Mesendoderm (in vitro differentiated cells): Measurements from ENCODE around the gene KRT71.

Source experiments
- DNase-seq: peaks from one replicate; pipeline ENCODE4 v3.0.0; 2013
- H2AK5ac ChIP-seq: 2 replicates; pipeline ENCODE4 v1.6.1; 2013; ENCODE audit warnings: low read length, inconsistent platforms
- H2BK120ac ChIP-seq: 2 replicates; pipeline ENCODE4 v1.6.1; 2013; ENCODE audit warnings: low read depth, mild to moderate bottlenecking, low read length, moderate library complexity, mixed read lengths
- H2BK15ac ChIP-seq: replicated peaks from 2 replicates; pipeline ENCODE4 v1.6.1; 2013; ENCODE audit warnings: low read depth, mild to moderate bottlenecking, moderate library complexity
- H2BK5ac ChIP-seq: 2 replicates; pipeline ENCODE4 v1.6.1; 2013; ENCODE audit warnings: low read length, inconsistent platforms
- H3K18ac ChIP-seq: 2 replicates; pipeline ENCODE4 v1.6.1; 2013; ENCODE audit warnings: mild to moderate bottlenecking, low read length, mixed read lengths
- H3K23ac ChIP-seq: one replicate; pipeline ENCODE4 v1.6.1; 2013; ENCODE audit warnings: low read length
- H3K27ac ChIP-seq: 2 replicates; pipeline ENCODE4 v1.5.1; 2013; ENCODE audit warnings: low read depth, mild to moderate bottlenecking, inconsistent platforms, low read length, moderate library complexity
- H3K27me3 ChIP-seq: 2 replicates; pipeline ENCODE4 v1.6.1; 2013; ENCODE audit warnings: low read length, control low read depth, mild to moderate bottlenecking, inconsistent platforms; ENCODE audit not compliant: insufficient read depth, poor library complexity
- H3K36me3 ChIP-seq: 2 replicates; pipeline ENCODE4 v1.6.1; 2013; ENCODE audit warnings: low read length, inconsistent platforms; ENCODE audit not compliant: control insufficient read depth, insufficient read depth
- H3K4ac ChIP-seq: one replicate; pipeline ENCODE4 v1.6.1; 2013; ENCODE audit warnings: low read depth, mild to moderate bottlenecking, low read length, moderate library complexity
- H3K4me1 ChIP-seq: 2 replicates; pipeline ENCODE4 v1.6.1; 2013; ENCODE audit warnings: low read depth, low read length, inconsistent platforms; ENCODE audit not compliant: control insufficient read depth
- H3K4me2 ChIP-seq: 2 replicates; pipeline ENCODE4 v1.6.1; 2013; ENCODE audit warnings: low read length
- H3K4me3 ChIP-seq: 2 replicates; pipeline ENCODE4 v1.5.1; 2013; ENCODE audit warnings: mild to moderate bottlenecking, low read length
- H3K56ac ChIP-seq: one replicate; pipeline ENCODE4 v1.6.1; 2013; ENCODE audit warnings: low read length
- H3K79me1 ChIP-seq: 2 replicates; pipeline ENCODE4 v1.6.1; 2013; ENCODE audit warnings: low read length, inconsistent platforms
- H3K79me2 ChIP-seq: 2 replicates; pipeline ENCODE4 v1.6.1; 2013; ENCODE audit warnings: mild to moderate bottlenecking, low read length; ENCODE audit not compliant: control insufficient read depth, insufficient read depth
- H3K9ac ChIP-seq: 2 replicates; pipeline ENCODE4 v1.6.1; 2013; ENCODE audit warnings: low read length, inconsistent platforms
- H4K5ac ChIP-seq: one replicate; pipeline ENCODE4 v1.6.1; 2013; ENCODE audit warnings: low read length
- H4K8ac ChIP-seq: one replicate; pipeline ENCODE4 v1.6.1; 2013; ENCODE audit warnings: low read depth, mild to moderate bottlenecking, control low read depth, low read length, moderate library complexity
- WGBS: extraction: QIAGEN DNeasy Blood & Tissue Kit; methylation state at CpG from one replicate; pipeline ENCODE4 v1.1.7; 2013; ENCODE audit warnings: low lambda C conversion rate, missing lambda C conversion rate; ENCODE audit not compliant: insufficient coverage; ENCODE audit errors: extremely low coverage; 5-methylcytosine and 5-hydroxymethylcytosine counted together

The KRT71 gene

GRCh38 chr12:52585066-52585465 is 32.1 kb upstream of the KRT71 start:
- Histone ChIP-seq H3K4me2 (no peak overlapping the region), H3K23ac (no peak overlapping the region), H3K4me1 (peaks cover 5% of the 10 kb centered on the region), H3K4me3 (no peak overlapping the region), H3K36me3 (no peaks in the 10 kb centered on the region), H3K4ac (no peak overlapping the region), H2BK5ac (no peak overlapping the region), H4K8ac (no peak overlapping the region), H3K18ac (no peak overlapping the region), H3K27me3 (no peaks in the 10 kb centered on the region), H3K27ac (no peak overlapping the region), H4K5ac (no peak overlapping the region), H3K79me1 (no peaks in the 10 kb centered on the region), H3K79me2 (no peaks in the 10 kb centered on the region), H2BK15ac (no peak overlapping the region), H3K9ac (no peak overlapping the region), H3K56ac (no peak overlapping the region), H2AK5ac (no peak overlapping the region), H2BK120ac (no peak overlapping the region)
- no CpG with 5 or more reads among the region's 3 CpGs for WGBS
- DNase-seq = no peak

- no peak for DNase-seq
- no peaks in the 10 kb centered on the region for H3K27me3 ChIP-seq
- no peak overlapping the region for H3K18ac ChIP-seq
- H2AK5ac ChIP-seq = no peak overlapping the region
- no peak overlapping the region for H2BK15ac ChIP-seq
- no peaks in the 10 kb centered on the region for H3K79me2 ChIP-seq
- H2BK5ac ChIP-seq = no peak overlapping the region
- H3K79me1 ChIP-seq = no peaks in the 10 kb centered on the region
- no peak overlapping the region for H3K56ac ChIP-seq
- no peak overlapping the region for H3K9ac ChIP-seq
- no peak overlapping the region for H3K4ac ChIP-seq
- no peak overlapping the region for H3K23ac ChIP-seq
- H2BK120ac ChIP-seq = no peak overlapping the region
- H4K5ac ChIP-seq = no peak overlapping the region
- H3K4me2 ChIP-seq = no peak overlapping the region
- H4K8ac ChIP-seq = no peak overlapping the region
- no peaks in the 10 kb centered on the region for H3K36me3 ChIP-seq
- peaks cover 5% of the 10 kb centered on the region for H3K4me1 ChIP-seq
- no CpG with 5 or more reads among the region's 9 CpGs for WGBS
- no peak overlapping the region for H3K27ac ChIP-seq
- no peak overlapping the region for H3K4me3 ChIP-seq
These were observed 31.3 kb upstream of the KRT71 start for GRCh38 chr12:52584156-52584682.

DNA sequence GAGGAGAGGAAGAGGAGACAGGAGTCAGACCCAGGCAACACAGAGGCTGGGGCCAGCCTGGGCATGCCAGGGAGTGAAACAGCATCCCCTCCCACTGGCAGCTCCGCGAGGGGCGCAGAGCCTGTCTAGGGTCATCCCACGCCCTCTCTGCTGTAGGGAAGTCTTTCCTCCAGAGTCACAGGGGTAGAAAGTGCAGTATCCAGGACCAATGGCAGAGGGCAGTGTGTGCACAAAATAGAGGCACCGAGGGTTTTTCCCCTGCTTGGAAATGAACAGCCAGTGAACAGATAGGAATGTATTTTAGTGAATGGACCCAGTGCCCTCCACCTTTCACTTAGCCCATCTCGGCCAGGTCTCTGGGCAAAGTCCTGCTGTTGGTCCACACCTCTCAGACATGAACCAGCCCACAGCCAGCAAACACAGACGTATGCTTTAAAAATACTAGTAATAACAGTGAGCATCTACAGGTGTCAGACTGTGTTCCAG is 30.1 kb upstream of the KRT71 start:
- no CpG with 5 or more reads among the region's 7 CpGs for WGBS
- no peak overlapping the region for H3K56ac ChIP-seq
- peaks cover 5% of the 10 kb centered on the region for H3K4me1 ChIP-seq
- no peak overlapping the region for H3K4me3 ChIP-seq
- no peak overlapping the region for H2BK120ac ChIP-seq
- no peak overlapping the region for H3K9ac ChIP-seq
- no peak overlapping the region for H2AK5ac ChIP-seq
- DNase-seq = peak; percentile 76
- H3K79me2 ChIP-seq = no peaks in the 10 kb centered on the region
- no peak overlapping the region for H4K8ac ChIP-seq
- no peak overlapping the region for H4K5ac ChIP-seq
- H3K18ac ChIP-seq = no peak overlapping the region
- no peak overlapping the region for H3K27ac ChIP-seq
- H2BK15ac ChIP-seq = no peak overlapping the region
- H3K27me3 ChIP-seq = no peaks in the 10 kb centered on the region
- H3K4me2 ChIP-seq = no peak overlapping the region
- H3K79me1 ChIP-seq = no peaks in the 10 kb centered on the region
- no peaks in the 10 kb centered on the region for H3K36me3 ChIP-seq
- no peak overlapping the region for H2BK5ac ChIP-seq
- H3K4ac ChIP-seq = no peak overlapping the region
- no peak overlapping the region for H3K23ac ChIP-seq

- Histone ChIP-seq H4K8ac (no peak overlapping the region), H3K4me2 (no peak overlapping the region), H3K36me3 (no peaks in the 10 kb centered on the region), H3K9ac (no peak overlapping the region), H2BK15ac (no peak overlapping the region), H3K23ac (no peak overlapping the region), H3K27ac (no peak overlapping the region), H2BK120ac (no peak overlapping the region), H3K4me3 (no peak overlapping the region), H2BK5ac (no peak overlapping the region), H3K4me1 (peaks cover 5% of the 10 kb centered on the region), H4K5ac (no peak overlapping the region), H3K4ac (no peak overlapping the region), H3K27me3 (no peaks in the 10 kb centered on the region), H2AK5ac (no peak overlapping the region), H3K79me2 (no peaks in the 10 kb centered on the region), H3K56ac (no peak overlapping the region), H3K18ac (no peak overlapping the region), H3K79me1 (no peaks in the 10 kb centered on the region)
- WGBS = no CpG with 5 or more reads among the region's 2 CpGs
- DNase-seq = peak; percentile 10
These were observed 29.5 kb upstream of the KRT71 start for GRCh38 chr12:52582486-52582885.

GRCh38 chr12:52581481-52581880 is 28.5 kb upstream of the KRT71 start:
- H4K8ac ChIP-seq = no peak overlapping the region
- no peak overlapping the region for H4K5ac ChIP-seq
- no peak overlapping the region for H2BK120ac ChIP-seq
- H3K23ac ChIP-seq = no peak overlapping the region
- H3K4me2 ChIP-seq = no peak overlapping the region
- H3K27me3 ChIP-seq = no peaks in the 10 kb centered on the region
- H3K79me1 ChIP-seq = no peaks in the 10 kb centered on the region
- DNase-seq = no peak
- H2BK5ac ChIP-seq = no peak overlapping the region
- peaks cover 5% of the 10 kb centered on the region for H3K4me1 ChIP-seq
- no peak overlapping the region for H3K4me3 ChIP-seq
- no peak overlapping the region for H3K56ac ChIP-seq
- no peak overlapping the region for H3K9ac ChIP-seq
- no peak overlapping the region for H3K4ac ChIP-seq
- WGBS = no CpG with 5 or more reads among the region's 6 CpGs
- no peak overlapping the region for H3K18ac ChIP-seq
- H3K27ac ChIP-seq = no peak overlapping the region
- H3K79me2 ChIP-seq = no peaks in the 10 kb centered on the region
- no peaks in the 10 kb centered on the region for H3K36me3 ChIP-seq
- no peak overlapping the region for H2AK5ac ChIP-seq
- H2BK15ac ChIP-seq = no peak overlapping the region

GRCh38 chr12:52581066-52581465 is 28.1 kb upstream of the KRT71 start:
- Histone ChIP-seq H3K4ac (no peak overlapping the region), H3K18ac (no peak overlapping the region), H2AK5ac (no peak overlapping the region), H3K4me2 (no peak overlapping the region), H3K27me3 (no peaks in the 10 kb centered on the region), H3K79me2 (no peaks in the 10 kb centered on the region), H2BK15ac (no peak overlapping the region), H3K23ac (no peak overlapping the region), H3K79me1 (no peaks in the 10 kb centered on the region), H2BK120ac (no peak overlapping the region), H4K5ac (no peak overlapping the region), H3K4me1 (peaks cover 5% of the 10 kb centered on the region), H3K4me3 (no peak overlapping the region), H2BK5ac (no peak overlapping the region), H3K36me3 (no peaks in the 10 kb centered on the region), H4K8ac (no peak overlapping the region), H3K9ac (no peak overlapping the region), H3K27ac (no peak overlapping the region), H3K56ac (no peak overlapping the region)
- no peak for DNase-seq
- no CpG with 5 or more reads among the region's 7 CpGs for WGBS
